GM13976 (cell line): ENCODE results near the gene CAMK4.

Source experiments
- DNase-seq: peaks from one replicate; pipeline ENCODE4 v3.0.0; 2012; ENCODE audit warnings: low spot score
- in situ Hi-C: fragments of 300-500 bp; cut with MboI; formaldehyde crosslinking; loops from one replicate; pipeline ENCODE4 v1.12.0; 2022; ENCODE audit warnings: low sequenced_read_pairs, mixed read lengths, inconsistent platforms; ENCODE audit not compliant: unreplicated experiment
- TF ChIP-seq, protein P1 (sequence below): IDR thresholded peaks from 2 replicates; pipeline ENCODE4 v1.5.1; 2012; ENCODE audit warnings: borderline replicate concordance, mild to moderate bottlenecking; ENCODE audit not compliant: insufficient read depth; ENCODE audit errors: extremely low read depth, missing control alignments, control extremely low read depth

CAMK4 gene

DNA sequence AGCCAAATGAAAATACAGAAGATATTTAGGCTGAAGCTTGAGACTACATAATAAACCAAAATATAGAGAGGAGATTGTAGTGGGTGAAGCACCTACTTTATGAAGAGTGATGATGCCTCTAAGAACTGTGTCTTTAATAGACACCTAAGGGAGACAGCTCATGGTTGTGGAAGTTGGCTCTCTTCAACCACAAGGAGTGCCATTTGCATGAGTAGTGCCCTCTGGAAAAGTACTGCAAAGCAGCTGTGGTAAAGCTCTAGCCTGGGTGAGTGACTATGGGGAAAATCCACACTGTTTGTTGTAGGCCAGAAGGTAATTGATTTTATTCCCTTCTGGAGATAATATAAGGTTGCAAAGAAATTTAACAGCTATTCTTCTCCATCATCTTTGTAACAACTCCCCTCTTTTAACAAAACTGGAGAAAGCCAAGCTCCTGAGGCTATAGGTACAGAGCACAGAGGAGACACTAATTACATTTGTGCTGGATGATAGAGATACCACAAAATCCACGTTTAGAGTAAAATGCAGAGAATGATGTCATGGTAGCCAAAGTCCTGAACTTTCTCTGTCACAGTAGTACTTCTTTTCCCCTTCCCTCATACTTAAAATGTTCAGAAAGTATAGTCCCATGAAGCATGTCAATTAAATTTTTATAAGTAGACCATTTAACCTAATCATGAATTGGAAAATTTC lies 165.4 kb downstream of the CAMK4 start:
- TF ChIP-seq, protein P1, sequence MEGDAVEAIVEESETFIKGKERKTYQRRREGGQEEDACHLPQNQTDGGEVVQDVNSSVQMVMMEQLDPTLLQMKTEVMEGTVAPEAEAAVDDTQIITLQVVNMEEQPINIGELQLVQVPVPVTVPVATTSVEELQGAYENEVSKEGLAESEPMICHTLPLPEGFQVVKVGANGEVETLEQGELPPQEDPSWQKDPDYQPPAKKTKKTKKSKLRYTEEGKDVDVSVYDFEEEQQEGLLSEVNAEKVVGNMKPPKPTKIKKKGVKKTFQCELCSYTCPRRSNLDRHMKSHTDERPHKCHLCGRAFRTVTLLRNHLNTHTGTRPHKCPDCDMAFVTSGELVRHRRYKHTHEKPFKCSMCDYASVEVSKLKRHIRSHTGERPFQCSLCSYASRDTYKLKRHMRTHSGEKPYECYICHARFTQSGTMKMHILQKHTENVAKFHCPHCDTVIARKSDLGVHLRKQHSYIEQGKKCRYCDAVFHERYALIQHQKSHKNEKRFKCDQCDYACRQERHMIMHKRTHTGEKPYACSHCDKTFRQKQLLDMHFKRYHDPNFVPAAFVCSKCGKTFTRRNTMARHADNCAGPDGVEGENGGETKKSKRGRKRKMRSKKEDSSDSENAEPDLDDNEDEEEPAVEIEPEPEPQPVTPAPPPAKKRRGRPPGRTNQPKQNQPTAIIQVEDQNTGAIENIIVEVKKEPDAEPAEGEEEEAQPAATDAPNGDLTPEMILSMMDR: no peak
- no peak for DNase-seq

DNA sequence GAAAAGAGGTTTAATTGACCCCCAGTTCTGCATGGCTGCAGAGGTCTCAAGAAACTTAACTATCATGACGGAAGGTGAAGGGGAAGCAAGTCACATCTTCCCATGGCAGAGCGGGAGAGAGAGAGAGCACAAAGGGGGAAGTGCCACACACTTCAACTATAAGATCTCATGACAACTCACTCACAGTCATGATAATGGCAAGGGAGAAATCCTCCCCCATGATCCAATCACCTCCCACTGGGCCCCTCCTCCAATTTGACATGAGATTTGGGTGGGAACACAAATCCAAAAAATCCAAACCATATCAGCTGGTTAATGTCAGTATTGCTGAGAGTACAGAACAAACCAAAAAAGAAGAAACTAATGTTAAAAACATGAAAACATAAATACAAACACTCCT lies 168.0 kb downstream of the CAMK4 start:
- DNase-seq: no peak
- TF ChIP-seq, protein P1: no peak
- in situ Hi-C loops: no loop called here

More for the DNA sequence above, 165.4 kb downstream of the CAMK4 start:
- in situ Hi-C loops: no loop called here

DNA sequence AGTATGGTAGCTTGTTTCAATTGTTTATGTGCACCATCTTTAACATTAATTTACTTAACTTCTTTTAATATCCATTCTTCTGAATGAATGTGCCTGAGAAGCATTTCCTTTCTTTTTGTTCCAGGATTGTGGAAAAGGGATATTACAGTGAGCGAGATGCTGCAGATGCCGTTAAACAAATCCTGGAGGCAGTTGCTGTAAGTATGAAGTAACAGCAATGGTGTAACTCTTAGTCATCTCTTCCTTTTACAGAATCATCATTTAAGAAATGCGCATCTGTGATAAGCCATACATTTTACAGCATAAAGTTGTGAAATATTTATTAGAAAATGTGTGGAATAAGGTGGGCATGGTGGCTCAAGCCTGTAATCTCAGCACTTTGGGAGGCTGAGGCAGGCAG lies 170.4 kb downstream of the CAMK4 start:
- TF ChIP-seq, protein P1: no peak
- no peak for DNase-seq
- in situ Hi-C loops: no loop called here

GRCh38 chr5:111398013-111398412 lies 173.8 kb downstream of the CAMK4 start:
- TF ChIP-seq, protein P1: no peak
- in situ Hi-C loops: no loop called here
- DNase-seq: no peak

- no peak for DNase-seq
- TF ChIP-seq, protein P1: no peak
- in situ Hi-C loops: no loop called here
These were observed 174.9 kb downstream of the CAMK4 start for GRCh38 chr5:111399113-111399512.

DNA sequence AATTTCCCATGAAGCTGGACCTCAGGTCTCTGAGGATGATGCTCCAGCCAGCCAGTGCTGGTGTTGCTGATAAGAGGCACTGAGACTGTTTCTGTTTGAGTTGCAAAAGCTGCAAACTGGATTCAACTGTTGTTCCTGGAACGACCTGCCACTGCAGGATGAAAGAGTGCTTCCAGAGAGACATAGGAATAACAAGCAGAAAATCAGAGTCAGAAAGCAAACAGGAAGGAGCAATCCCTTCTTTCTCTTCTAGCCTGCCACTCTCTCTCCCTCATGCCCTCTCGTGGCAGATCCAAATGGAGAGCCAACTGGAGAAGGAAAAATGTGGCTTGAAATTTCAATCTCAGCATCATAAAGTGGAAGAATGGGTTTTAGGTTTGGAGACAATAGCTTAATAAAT lies 177.7 kb downstream of the CAMK4 start:
- TF ChIP-seq, protein P1: no peak
- DNase-seq: no peak
- in situ Hi-C loops: no loop called here
